Measurements from ENCODE around the gene ACOXL. TPM values are rescaled to one million over a fixed set of nuclear protein-coding genes. Genes with fewer than 3 reads are reported as not detected.

Gene ACOXL
- total and polyA plus RNA-seq, 10 of the 15 experiments (the other 5 are each of a cell fraction or from before 2014, with no cell fraction given) = 0.05 to 1.3 (median 0.71) TPM

DNA sequence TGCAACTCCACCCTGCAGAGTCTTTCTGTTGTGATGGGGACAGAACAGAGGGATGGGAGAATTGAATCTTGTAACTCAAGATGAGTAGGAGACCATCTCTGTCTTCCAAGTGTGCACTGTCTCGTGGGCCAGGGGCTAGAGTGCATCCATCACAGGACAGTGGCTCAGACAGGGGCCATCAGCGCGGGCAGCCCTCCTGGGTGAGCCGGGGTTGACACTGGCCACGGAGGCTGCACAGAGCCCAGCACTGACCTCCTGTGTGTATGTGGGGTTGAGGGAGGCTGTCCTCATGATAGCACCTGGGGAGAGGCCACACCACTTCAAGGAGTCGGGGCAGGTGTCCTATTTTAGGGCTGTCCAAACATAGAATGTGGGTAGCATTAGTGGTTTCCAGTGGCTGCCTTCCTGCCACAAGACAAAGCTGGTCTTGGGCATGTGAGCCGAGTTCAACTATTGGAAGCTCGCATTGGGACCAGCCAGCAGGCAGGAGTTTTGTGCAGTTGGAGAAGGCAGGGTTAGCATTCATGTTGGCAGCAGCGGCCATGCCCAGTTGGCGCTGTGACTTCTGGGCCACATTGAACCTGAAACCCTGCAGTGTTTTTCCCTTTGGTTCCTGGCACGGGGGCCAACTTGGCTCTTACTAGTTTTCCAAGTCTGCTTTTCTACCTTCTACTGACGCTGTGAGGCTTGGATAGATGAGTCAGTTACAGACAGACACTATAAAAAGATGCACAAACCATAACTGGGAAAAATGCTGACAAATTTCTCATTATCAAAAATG lies 45.3 kb downstream of the ACOXL start (continued):
- TF ChIP-seq, protein P1, sequence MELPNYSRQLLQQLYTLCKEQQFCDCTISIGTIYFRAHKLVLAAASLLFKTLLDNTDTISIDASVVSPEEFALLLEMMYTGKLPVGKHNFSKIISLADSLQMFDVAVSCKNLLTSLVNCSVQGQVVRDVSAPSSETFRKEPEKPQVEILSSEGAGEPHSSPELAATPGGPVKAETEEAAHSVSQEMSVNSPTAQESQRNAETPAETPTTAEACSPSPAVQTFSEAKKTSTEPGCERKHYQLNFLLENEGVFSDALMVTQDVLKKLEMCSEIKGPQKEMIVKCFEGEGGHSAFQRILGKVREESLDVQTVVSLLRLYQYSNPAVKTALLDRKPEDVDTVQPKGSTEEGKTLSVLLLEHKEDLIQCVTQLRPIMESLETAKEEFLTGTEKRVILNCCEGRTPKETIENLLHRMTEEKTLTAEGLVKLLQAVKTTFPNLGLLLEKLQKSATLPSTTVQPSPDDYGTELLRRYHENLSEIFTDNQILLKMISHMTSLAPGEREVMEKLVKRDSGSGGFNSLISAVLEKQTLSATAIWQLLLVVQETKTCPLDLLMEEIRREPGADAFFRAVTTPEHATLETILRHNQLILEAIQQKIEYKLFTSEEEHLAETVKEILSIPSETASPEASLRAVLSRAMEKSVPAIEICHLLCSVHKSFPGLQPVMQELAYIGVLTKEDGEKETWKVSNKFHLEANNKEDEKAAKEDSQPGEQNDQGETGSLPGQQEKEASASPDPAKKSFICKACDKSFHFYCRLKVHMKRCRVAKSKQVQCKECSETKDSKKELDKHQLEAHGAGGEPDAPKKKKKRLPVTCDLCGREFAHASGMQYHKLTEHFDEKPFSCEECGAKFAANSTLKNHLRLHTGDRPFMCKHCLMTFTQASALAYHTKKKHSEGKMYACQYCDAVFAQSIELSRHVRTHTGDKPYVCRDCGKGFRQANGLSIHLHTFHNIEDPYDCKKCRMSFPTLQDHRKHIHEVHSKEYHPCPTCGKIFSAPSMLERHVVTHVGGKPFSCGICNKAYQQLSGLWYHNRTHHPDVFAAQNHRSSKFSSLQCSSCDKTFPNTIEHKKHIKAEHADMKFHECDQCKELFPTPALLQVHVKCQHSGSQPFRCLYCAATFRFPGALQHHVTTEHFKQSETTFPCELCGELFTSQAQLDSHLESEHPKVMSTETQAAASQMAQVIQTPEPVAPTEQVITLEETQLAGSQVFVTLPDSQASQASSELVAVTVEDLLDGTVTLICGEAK (IDR thresholded peaks at IDR 0.05; ENCODE audit: borderline replicate concordance) = no peak
- TF ChIP-seq, protein P2, sequence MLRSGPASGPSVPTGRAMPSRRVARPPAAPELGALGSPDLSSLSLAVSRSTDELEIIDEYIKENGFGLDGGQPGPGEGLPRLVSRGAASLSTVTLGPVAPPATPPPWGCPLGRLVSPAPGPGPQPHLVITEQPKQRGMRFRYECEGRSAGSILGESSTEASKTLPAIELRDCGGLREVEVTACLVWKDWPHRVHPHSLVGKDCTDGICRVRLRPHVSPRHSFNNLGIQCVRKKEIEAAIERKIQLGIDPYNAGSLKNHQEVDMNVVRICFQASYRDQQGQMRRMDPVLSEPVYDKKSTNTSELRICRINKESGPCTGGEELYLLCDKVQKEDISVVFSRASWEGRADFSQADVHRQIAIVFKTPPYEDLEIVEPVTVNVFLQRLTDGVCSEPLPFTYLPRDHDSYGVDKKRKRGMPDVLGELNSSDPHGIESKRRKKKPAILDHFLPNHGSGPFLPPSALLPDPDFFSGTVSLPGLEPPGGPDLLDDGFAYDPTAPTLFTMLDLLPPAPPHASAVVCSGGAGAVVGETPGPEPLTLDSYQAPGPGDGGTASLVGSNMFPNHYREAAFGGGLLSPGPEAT (IDR thresholded peaks at IDR 0.05; ENCODE audit: low read depth) = no peak
- no peak for TF ChIP-seq ZZZ3 (IDR thresholded peaks at IDR 0.05; ENCODE audit: control insufficient read depth, insufficient read length, low read depth)

DNA sequence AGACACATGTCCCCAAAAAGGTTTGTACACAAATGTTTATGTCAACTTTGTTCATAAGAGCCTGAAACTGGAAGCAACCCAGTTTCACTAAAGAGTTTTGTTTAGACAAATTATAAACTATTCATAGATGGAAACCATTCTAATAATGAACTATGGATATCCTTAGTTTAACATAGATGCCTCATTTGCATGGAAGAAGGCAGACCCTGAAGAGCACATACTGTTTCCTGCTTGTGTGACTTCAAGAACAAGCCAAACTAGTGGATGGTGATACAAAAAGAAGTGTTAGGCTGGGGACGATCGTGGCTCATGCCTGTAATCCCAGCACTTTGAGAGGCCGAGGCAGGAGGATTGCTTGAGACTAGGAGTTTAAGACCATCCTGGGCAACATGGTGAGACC lies 48.1 kb downstream of the ACOXL start:
- peak; percentile 96 for FAIRE-seq
- H3K79me2 ChIP-seq (ENCODE audit: control insufficient read depth, insufficient read depth, low read length) = no peaks in the 10 kb centered on the region
- BruUV-seq (replicated peaks) = no TSS peak
- in situ Hi-C loops (cut with MboI) (no loop called here), intact Hi-C loops (cut with micrococcal nuclease; ENCODE audit: unreplicated experiment) (no loop called here)
- RAD21 ChIA-PET (ENCODE audit: unreplicated experiment) = no interaction called here
- H3K4me2 ChIP-seq (ENCODE audit: control insufficient read depth, insufficient read depth) = no peak overlapping the region
- no peak overlapping the region for H3K9ac ChIP-seq (ENCODE audit: control insufficient read depth, insufficient read depth, low read length)
- H3K36me3 ChIP-seq (ENCODE audit: control insufficient read depth in 2 of 2, insufficient read depth in 2 of 2, low read length in 1 of 2) = no peaks in the 10 kb centered on the region
- no peak overlapping the region for H3K4me3 ChIP-seq
- no peaks in the 10 kb centered on the region for H4K20me1 ChIP-seq (ENCODE audit: control insufficient read depth, insufficient read depth)
- TF ChIP-seq PAX8 (IDR thresholded peaks at IDR 0.05) = no peak
- TF ChIP-seq CBX5 (IDR thresholded peaks at IDR 0.05; ENCODE audit: low read depth) = no peak
- no peak for TF ChIP-seq NFXL1 (IDR thresholded peaks at IDR 0.05; ENCODE audit: borderline replicate concordance)
- TF ChIP-seq SMAD1 (IDR thresholded peaks at IDR 0.05; ENCODE audit: low read depth, partially characterized antibody) = no peak
- TF ChIP-seq PAX5 (IDR thresholded peaks at IDR 0.05; ENCODE audit: borderline replicate concordance, low read depth, low read length) = no peak
- TF ChIP-seq SPI1 (IDR thresholded peaks at IDR 0.05; ENCODE audit: borderline replicate concordance, insufficient read depth, low read depth, low read length) = no peak
- no peak for TF ChIP-seq POLR2AphosphoS5 (IDR thresholded peaks at IDR 0.05; ENCODE audit: low read length)
- no peak for TF ChIP-seq EED (IDR thresholded peaks at IDR 0.05; ENCODE audit: low read depth)
- no peak for TF ChIP-seq SREBF2 (IDR thresholded peaks at IDR 0.05; ENCODE audit: low read length)
- TF ChIP-seq, protein P3, sequence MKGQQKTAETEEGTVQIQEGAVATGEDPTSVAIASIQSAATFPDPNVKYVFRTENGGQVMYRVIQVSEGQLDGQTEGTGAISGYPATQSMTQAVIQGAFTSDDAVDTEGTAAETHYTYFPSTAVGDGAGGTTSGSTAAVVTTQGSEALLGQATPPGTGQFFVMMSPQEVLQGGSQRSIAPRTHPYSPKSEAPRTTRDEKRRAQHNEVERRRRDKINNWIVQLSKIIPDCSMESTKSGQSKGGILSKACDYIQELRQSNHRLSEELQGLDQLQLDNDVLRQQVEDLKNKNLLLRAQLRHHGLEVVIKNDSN (IDR thresholded peaks at IDR 0.05; ENCODE audit: borderline replicate concordance, extremely low read length, insufficient read depth, low read depth, low read length) = no peak
- TF ChIP-seq BHLHE40 (IDR thresholded peaks at IDR 0.05; ENCODE audit: borderline replicate concordance in 1 of 2, low read depth in 2 of 2, low read length in 1 of 2) = no peak
- no peak for ATAC-seq
- 63% methylated on average over 3 of the region's 3 CpGs for WGBS (ENCODE audit: insufficient coverage, insufficient replicate concordance, low lambda C conversion rate, missing lambda C conversion rate)
- POLR2A ChIA-PET = no interaction called here
- H3K27ac ChIP-seq (ENCODE audit: control insufficient read depth, insufficient read depth) = no peak overlapping the region
- H3K9me3 ChIP-seq (replicated peaks; ENCODE audit: control insufficient read depth, insufficient read depth, low read length) = no peaks in the 10 kb centered on the region; the same call in none of the 3 replicates
- SMC1A ChIA-PET (ENCODE audit: uncharacterized antibody, unreplicated experiment) = no interaction called here
- H3K27me3 ChIP-seq (replicated peaks in 1 of 2; ENCODE audit: control insufficient read depth in 2 of 2, insufficient read depth in 2 of 2, low read length in 1 of 2) = no peaks in the 10 kb centered on the region
- H2AFZ ChIP-seq (ENCODE audit: control insufficient read depth, low read depth, low read length) = no peak overlapping the region
- H3K4me1 ChIP-seq (ENCODE audit: control insufficient read depth, insufficient read depth, low read length) = 0 out of 2 replicates have a peak, but pooled peaks cover 3% of the 10 kb centered on the region
- no peak for DNase-seq (ENCODE audit: low read depth, low spot score)
- CTCF ChIA-PET = no interaction called here

Data from GM12878 (cell line).